ENCODE data around the gene C7orf57.
"Not testable (repeated sequence)": the region's sequence is repeated elsewhere in the genome, so short reads cannot be mapped to it uniquely, and the experiment has no call there.

C7orf57 gene

DNA sequence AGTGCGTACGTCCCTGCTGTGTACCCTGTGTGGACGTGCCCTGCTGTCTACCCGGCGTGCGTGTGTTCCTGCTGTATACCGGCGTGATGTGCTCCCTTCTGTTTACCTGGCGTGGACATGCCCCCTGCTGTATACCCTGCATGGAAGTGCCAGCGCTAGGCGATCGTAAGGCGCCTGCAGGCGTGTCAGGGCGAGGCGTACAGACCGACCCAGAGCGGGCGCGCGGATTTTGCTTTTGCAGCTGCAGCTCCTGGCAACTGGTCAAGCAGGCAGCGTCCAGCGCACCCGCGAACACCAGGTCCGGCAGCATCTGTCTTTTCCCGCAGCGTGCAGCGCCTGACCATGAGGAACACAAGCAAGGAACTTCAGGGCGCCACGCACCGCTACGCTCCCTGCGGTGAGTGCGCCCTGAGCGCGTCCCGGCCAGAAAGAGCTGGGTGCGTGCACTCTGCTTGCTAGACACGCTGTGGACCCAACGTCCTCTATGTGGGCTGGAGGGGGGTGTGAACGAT, 680 bp downstream of the C7orf57 start:
- DNase-seq (ENCODE audit: low read depth): no peak

DNA sequence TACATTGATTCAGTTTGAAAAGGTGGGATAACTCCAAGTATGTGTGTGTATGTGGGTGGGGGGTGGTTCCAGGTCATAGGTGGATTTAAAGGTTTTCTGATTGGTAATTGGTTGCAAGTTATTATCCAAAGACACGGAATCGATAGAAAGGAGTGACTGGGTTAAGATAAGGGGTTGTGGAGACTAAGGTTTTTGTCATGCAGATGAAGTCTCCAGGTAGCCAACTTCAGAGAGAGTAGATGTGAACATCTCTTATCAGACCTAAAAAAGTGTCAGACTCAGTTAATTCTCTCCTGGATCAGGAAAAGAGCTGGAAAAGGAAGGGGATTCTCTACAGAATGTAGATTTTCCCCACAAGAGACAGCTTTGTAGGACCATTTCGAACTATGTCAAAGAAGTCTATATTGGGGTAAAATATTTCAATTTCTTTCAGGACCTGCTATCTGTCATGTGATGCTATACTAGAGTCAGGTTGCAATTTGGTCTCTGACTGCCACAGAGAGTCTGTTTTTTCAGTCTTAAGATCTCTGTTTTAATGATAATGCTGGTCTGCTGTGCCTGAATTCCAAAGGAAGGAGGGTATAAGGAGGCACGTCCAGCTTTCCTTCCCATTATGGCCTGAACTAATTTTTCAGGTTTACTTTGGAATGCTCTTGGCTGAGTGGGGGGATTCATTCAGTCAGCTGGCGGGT, 3.6 kb downstream of the C7orf57 start:
- DNase-seq (ENCODE audit: low read depth): no peak

DNA sequence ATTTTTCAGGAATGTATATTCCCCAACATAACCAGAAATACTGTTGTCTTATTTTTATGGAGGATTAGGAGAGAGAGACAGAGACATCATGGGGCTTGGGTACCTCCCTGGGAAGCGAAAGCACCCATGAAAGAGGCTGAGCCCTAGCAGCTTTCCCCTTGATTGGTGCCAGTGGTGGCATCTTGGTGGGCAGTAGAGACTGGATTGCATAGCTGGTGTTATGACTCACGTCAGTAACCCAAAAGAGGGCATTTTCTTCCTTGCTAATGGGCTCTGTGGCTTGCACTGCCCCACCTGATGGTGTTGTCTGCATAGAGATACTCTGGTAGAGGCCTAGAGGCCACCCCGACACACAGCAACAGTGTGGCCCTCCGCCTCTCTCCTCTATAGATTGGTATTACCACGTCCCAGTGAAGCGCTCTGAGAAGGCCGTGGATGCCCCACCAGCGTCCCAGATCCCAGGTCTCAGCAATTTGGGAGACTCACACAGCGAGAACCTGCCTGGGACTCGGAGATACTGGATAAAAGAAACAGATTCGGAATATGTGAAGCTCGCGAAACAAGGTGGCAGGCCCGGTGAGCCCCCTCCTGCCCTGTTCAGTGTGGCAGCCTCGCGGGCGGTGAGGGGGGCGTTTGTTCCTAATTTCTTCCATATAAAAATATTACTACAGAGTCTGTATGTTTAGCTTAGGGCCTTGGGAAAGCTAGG, 5.8 kb downstream of the C7orf57 start:
- DNase-seq (ENCODE audit: low read depth): no peak

DNA sequence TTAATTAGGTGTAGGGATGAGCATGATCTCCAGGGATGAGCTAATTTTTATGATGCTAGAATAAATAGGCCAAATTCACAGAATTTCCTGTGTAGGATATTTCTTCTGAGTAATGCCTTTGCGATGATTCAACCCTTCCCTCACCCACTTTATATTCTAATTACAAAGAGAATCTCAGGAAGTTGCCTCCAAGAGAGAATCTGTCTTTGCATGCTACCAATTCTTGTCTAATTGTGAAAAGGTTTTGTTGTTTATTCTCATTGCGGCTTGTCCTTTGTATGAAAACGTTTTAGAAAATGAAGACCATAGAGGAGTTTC, 6.3 kb downstream of the C7orf57 start:
- DNase-seq (ENCODE audit: low read depth): no peak

DNA sequence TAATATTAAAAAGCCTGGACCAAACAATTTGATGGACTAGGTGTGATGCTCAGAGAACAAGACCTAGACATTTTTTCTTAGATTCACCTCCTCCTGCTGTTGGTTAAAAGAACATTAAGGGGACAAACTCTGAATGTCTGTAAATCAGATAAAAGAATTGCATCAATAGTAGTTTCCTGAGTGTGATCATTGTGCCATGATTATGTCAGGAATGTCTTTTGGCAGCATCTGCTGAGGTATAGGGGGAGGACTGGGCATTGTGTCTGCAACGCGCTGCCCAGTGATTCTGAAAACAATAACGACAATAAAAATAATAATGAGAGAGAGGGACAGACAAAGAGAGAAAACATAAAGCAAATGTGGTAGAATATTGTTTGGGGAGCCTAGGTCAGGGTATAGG, 6.9 kb downstream of the C7orf57 start:
- DNase-seq (ENCODE audit: low read depth): no peak

DNA sequence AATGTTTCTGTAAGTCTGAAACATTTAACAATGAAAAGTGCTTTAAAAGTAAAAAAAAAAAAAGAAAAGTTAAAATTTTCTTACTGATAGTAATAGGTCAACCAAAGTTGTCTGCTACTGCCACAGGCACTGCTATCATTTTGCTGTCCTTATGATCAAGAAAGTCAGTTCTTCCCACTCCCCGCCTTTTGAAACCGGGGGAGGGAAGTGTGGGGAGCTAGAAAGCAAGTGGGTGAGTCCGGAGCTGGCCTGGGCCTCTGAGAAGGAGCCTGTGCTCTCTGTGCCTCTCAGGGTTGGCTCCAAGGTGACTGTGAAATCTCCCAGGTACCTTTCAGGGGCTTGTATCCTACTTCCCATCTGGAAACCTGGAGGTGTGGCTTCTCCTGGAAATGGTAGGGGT, 7.3 kb downstream of the C7orf57 start:
- no peak for DNase-seq (ENCODE audit: low read depth)

DNA sequence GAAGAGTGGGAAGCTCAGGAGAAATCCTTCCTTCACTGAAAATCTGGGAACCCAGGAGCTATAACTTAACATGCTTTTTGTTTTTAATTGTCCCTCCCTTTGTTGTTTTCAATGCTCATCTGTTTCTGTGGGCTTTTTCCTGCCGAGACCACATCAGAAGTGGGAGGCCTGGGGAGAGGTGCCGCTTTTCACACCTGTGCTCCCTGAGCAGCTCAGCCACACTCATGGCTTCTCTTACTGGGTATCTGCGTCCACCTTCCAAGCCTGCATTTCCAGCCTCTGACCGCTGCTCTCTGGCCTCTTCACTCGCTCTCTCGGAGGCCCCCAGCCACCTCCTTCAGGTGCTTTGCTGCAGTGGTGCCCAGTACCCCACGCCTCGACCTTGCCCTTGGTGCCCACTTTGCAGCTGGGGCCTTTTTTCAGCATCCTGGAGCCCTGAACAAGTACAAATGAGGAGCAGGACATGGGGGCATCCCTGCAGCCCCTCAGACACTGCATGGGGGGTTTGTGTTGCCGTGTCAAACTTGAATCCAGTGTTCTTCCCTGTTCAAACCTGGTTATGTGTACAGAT, 9.9 kb downstream of the C7orf57 start:
- DNase-seq (ENCODE audit: low read depth): no peak

DNA sequence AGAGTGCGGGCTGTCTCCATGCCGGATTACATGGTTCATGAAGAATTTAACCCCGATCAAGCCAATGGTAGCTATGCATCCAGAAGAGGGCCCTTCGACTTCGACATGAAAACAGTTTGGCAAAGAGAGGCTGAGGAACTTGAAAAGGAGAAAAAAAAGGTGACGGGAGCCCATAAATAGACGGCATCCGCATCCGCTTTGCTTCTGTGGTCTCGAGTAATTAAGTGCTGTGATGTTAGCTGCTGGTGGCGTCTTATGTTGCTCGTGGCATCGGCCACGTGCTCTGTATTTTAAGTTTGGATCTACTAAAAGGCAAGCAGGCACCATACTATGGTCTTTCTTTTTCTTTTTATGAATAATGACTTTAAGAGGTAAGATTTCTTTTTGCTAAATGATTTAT, 11.1 kb downstream of the C7orf57 start:
- no peak for DNase-seq (ENCODE audit: low read depth)

DNA sequence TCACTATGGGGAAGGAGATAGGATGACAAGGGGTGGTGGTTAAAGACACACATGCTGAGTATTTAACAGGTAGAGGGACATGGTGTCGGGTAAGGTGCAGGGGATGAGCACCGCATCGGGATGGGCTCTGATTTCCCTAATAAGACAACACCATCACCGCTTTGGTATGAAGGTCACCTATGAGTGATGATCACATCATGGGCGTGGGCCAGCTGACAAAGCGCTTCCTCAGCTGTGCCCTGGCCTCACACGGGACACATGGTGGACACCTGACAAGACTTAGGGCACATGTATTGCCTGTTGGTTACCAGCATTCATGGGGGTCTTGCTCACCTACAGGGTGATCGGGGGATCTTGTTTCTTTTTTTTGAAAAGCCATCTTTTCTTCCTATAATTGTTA, 12.8 kb downstream of the C7orf57 start:
- no peak for DNase-seq (ENCODE audit: low read depth)

DNA sequence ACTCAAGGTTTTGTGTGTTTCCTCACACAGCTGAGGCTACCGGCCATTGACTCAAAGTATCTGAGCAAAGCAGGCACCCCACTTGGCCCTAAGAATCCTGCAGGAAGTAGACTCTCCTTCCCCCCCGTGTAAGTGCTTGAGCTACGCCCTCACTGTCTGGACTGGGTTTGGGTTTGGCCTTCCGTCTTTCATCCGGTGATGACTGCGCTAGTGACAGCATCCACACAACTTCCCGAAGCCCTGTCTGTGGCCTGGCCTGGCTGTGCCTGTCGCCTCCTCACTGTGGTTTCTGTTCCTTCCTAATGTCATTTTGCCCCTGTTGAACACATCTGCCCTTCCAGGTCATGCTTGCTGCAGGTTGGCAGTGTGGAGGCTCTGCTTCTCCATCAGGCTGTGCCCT, 14.5 kb downstream of the C7orf57 start:
- DNase-seq (ENCODE audit: low read depth): no peak

DNA sequence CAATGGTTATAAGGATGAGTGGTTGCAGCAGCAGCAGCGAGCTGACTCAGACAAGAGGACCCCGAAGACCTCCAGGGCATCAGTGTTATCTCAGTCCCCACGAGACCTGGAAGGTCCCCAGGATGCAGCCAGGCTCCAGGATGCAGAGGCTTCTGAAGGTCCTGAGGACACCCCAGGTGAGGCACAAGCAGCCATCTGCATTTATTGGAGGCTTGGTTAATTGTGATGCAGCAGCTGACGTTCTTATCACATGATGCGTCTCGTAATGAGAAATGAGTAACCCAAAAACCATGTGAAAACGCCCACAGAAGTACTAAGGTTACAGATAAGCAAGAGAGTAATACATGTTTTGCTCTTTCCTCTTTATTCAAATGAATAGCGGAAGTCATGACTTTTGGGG, 17.4 kb downstream of the C7orf57 start:
- no peak for DNase-seq (ENCODE audit: low read depth)

DNA sequence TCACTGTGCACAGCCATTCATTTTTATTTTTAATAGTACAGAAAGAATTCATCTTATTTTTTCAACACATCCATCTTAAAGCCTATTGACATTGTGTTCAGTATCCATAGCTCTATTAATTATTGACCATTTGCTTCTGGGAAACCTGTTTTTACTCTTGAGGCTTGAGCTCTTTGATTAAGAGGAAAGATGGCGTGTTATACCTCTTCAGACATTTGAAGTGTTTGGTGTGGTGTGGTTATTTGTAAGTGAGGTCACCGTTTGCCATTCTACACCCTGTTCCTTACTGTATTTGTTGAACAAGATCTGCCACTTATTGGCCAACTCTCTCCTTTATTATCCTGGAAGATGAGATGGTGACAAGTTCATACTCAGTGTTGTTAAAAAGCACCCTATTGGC, 18.4 kb downstream of the C7orf57 start:
- no peak for DNase-seq (ENCODE audit: low read depth)

DNA sequence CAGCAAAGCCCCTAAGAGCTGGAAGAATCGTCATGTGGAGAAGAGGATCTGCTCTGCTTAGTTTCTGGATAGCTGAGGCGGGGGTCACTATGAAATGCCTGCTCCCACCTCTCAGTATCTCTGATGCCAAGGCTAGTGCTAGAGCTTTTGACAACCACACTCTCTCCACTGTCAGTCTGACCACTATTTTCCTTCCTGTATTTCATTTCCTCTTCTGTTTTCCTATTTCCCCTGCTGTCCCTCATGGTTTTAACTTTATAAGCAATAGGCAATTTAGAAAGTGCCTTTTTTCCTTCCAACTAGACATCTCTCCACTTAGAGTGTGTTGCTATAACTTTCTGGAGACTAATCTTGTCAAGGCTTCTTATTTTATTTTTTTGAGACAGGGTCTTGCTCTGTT, 23.6 kb downstream of the C7orf57 start:
- no peak for DNase-seq (ENCODE audit: low read depth)

DNA sequence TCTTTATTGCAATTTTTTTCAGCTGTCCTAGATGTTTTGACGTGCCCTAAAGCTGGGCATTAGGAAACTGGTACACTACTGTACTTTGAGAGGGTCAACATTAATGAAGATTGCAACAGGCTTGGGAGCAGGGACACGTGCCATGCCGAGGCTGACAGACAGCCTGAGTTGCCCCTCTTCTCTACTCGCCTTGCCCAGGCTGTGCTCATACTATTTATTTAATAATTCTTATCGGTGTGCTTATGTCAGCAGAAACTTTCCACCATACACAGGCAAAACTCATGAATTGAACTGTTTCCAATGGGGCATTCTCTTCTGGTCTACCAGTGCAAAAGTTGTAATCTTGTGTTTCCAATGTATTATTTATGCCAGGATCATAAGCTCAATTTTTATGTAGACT, 24.4 kb downstream of the C7orf57 start:
- DNase-seq (ENCODE audit: low read depth): no peak

DNA sequence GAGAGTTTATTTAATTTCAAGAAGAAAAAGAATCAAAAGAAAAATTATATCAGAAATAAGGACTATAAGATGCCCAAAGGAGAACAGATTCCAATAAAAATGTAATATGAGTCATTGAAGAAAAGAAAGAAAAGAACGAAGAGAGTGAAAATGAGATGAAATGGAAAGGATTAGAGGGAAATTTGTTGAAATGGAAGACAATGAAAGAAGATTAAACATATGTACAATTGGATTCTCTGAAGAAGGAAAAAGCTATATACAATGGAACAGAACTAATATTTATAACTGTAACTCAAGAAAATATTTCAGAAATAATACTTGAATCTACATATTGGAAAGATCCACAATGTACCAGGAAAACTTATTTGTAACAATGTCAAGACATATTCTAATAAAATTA, 28.6 kb downstream of the C7orf57 start:
- DNase-seq (ENCODE audit: low read depth): no peak

DNA sequence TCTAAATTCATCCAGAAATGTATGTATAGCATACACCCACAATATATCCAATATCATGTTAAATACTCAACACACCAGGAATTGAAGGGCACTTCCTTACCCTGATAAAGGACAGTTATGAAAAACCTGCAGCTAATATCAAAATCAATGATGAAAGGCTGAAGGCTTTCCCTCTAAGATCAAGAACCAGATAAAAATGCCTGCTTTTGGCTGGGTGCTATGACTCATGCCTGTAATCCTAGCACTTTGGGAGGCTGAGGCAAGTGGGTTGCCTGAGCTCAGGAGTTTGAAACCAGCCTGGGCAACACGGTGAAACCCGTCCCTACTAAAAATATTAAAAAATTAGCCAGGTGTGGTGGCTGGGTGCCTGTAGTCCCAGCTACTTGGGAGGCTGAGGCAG, 32.1 kb downstream of the C7orf57 start:
- DNase-seq (ENCODE audit: low read depth): no peak

DNA sequence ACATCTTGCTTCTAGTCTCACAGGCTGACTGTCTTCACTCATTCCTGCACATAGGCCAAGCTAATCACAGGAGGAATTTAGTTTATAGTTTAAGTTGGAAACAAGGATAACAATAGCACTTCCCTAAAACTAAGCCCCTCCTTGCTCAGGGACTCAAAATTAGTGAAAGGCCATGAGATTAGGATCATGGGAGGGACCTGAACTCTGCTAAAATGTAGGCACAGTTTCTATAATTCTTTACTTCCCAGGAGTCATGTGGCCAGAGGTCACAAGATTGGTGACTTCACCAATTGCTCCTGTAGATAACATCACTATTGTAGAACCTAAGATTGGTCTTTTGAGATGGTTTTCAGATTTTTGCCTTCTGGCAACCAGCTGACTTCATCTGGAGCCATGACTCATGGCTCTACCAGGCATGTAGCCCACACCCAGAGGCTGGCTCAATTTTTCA, 38.9 kb downstream of the C7orf57 start:
- DNase-seq (ENCODE audit: low read depth): no peak

DNA sequence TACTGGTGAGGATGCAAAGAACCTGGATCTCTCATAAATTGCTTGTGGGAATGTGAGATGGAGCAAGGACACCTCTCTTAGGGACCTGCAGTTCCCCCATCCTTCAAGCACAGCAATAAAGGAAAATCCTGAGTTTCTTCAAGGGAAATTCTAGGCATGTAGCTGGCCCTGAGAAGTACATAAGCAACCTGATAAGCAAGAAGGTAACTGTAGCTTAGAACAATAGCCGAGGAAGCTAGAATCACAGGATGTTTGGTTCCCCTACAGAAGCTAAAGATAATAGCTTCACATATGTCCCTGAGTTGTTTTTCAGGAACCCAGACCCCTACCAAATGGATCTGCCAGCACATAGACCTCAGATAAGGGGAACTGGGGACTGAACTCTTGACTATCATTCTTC, 42.1 kb downstream of the C7orf57 start:
- DNase-seq (ENCODE audit: low read depth): no peak

DNA sequence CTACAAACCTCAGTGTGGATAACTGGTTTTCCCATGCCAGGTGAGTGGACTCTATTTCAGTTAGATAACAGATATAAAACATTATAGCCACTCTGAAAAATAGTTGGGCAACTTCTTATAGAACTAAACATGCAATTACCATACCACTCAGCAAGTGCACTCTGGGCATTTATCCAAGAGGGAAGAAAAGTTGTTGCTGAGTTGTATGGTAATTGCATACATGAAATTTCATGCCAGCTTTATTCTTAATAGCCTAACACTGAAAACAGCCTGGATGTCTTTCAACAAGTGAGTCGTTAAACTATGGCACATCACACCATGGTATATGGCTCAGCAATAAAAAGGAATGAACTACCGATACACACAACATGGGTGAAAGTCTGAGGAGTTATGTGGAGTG, 43.1 kb downstream of the C7orf57 start:
- DNase-seq (ENCODE audit: low read depth): no peak

DNA sequence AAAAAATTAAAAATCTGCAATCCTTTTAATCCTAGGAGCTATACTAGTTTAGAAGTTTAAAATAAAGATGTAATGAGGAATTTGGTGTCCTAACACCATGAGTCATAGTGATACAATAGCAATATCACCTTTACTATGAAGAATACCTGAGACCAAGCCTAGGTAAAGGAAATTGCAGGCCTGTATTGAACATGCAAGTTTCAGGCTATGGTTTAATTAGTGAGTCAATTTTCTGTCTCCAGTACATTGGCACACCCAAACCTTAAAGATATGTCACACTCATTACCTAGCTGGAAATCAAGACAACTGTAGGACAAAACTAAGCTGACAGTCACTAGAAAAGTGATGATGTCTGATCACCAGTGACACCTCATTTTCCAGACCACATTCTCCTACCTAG, 47.0 kb downstream of the C7orf57 start:
- not testable (repeated sequence) for DNase-seq (ENCODE audit: low read depth)

DNA sequence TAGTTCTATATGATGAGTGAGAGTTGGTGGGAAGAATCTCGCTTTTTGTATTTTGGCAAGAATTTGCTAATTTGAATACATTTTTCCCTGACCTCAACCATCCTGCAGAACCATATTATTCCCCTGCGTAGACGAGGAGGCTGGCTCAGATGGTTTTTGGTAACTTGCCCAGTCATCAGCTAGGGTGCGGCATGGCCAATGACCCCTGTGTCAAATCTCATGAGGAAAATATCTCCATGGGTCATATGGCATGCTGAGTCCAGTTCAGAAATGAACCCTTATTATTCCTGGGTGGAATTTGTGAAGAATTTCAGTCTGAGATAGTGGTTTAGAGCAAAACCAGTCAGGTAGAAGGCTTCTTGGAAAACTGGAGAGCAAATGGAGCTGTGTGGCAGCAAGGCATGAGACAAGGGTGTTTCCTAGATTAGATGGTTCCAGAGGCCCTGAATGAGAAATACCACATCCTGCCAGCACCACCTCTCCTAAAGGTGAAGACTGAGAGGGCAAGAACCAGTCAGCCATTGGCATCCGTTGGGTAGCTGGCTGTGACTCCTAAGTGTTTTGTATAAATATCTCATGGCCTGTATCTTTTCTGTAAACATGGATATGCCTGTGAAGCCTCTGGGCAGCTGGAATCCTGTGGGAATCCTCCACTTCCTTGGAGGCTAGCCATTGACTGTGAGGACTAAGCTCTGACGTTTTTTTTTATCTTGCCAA, 47.9 kb downstream of the C7orf57 start:
- no peak for DNase-seq (ENCODE audit: low read depth)

DNA sequence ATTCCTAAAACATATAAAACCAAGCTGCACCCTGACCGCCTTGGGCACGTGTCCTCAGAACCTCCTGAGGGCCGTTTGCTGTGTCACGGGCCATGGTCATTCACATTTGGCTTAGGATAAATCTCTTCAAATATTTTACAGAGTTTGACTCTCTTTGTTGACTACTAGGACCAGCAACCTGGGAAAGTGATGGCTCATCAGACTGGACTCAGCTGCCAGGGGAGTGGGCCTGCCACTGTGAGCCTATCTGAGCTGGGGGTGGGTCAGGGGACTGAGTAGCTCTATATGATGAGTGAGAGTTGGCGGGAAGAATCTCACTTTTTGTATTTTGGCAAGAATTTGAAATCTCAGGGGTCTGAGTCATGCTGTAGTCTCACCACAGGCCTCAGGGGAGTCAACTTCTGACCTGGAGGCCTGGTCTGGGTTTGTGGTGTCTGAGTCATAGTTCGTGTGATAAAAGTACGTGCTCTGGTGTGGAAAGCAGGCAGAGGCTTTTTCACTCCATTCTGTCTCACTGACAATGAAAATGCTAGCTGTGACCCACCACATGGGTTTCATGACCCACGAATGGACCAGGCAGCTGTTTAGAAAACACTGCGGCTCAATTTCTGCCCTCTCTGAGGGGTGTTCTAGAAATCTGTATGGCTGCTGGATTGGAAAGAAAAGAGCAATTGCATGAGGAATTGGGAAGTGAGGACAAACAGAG, 49.5 kb downstream of the C7orf57 start:
- peak; percentile 74 for DNase-seq (ENCODE audit: low read depth)
